Measurements from ENCODE around the gene RERE.

DNA sequence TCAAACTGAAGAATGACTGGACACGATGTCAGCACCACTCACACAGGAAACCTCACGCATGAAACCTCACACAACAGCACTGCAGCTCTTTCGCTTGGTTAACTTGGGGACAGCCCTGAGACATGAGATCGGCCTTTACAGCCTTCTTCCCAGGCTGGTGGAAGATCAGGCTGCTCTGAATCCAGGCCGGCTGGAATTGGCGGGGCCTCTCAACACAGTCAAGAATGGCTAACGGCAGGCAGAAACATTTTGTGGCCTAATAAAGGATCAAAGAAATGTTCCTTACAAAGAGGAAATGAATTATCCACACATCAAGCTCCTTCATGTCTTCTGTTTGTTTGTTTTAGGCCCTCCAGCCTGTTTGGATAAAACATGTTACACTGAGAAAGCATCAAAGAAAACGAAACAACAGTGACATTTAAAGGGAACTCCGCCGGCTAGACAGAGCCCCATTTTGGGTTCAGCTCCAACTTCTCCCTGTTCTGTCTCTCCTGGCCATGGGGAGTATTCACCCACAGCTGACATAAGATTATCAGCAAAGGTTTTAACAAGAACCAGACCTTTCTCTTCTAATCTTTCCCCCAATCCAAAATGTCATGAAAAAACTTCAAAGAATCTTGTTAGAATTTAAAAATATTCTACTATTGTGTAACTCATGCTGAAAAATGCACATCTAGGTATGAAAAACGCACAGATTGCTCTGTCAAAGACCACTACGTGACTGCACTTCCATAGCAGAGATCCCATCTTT is 368.4 kb downstream of the RERE start:
- TF ChIP-seq, protein P1, sequence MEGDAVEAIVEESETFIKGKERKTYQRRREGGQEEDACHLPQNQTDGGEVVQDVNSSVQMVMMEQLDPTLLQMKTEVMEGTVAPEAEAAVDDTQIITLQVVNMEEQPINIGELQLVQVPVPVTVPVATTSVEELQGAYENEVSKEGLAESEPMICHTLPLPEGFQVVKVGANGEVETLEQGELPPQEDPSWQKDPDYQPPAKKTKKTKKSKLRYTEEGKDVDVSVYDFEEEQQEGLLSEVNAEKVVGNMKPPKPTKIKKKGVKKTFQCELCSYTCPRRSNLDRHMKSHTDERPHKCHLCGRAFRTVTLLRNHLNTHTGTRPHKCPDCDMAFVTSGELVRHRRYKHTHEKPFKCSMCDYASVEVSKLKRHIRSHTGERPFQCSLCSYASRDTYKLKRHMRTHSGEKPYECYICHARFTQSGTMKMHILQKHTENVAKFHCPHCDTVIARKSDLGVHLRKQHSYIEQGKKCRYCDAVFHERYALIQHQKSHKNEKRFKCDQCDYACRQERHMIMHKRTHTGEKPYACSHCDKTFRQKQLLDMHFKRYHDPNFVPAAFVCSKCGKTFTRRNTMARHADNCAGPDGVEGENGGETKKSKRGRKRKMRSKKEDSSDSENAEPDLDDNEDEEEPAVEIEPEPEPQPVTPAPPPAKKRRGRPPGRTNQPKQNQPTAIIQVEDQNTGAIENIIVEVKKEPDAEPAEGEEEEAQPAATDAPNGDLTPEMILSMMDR (IDR thresholded peaks at IDR 0.05), result no peak
- no peak for TF ChIP-seq POLR2A (IDR thresholded peaks at IDR 0.05)
